ENCODE results near the gene FARP1. TPM values are rescaled to one million over a fixed set of nuclear protein-coding genes. Genes with fewer than 3 reads are reported as not detected.

The FARP1 gene
- total and polyA plus RNA-seq, 2 of the 13 experiments (the other 11 are each of a cell fraction or from before 2014, with no cell fraction given): 70.6 to 126 TPM

GRCh38 chr13:98490195-98490836 lies 347.4 kb downstream of the FARP1 start (continued):
- no peak for TF ChIP-seq ZNF850 (CRISPR knock-in tag; conservative IDR thresholded peaks at IDR 0.05)
- 0 out of 2 replicates have a peak, but pooled peaks have one; percentile 32 for TF ChIP-seq ZNF441 (CRISPR knock-in tag; IDR thresholded peaks at IDR 0.05; ENCODE audit: borderline replicate concordance)
- TF ChIP-seq PHF21A (CRISPR knock-in tag; IDR thresholded peaks at IDR 0.05): peak; percentile 89
- no peak for TF ChIP-seq TBL1XR1 (IDR thresholded peaks at IDR 0.05; ENCODE audit: borderline replicate concordance, low read length, partially characterized antibody)
- no peak for TF ChIP-seq CCDC6 (CRISPR knock-in tag; IDR thresholded peaks at IDR 0.05)
- TF ChIP-seq NFIC (IDR thresholded peaks at IDR 0.05; ENCODE audit: low read length): peak; percentile 67; the same call in 1 of the 2 replicates
- TF ChIP-seq ZNF652 (CRISPR knock-in tag; IDR thresholded peaks at IDR 0.05; ENCODE audit: borderline replicate concordance, low read depth): peak; percentile 61; the same call in 1 of the 2 replicates
- 0 out of 2 replicates have a peak, but pooled peaks have one; percentile 44 for TF ChIP-seq ZNF503 (CRISPR knock-in tag; IDR thresholded peaks at IDR 0.05)
- TF ChIP-seq ZNF710 (CRISPR knock-in tag; IDR thresholded peaks at IDR 0.05; ENCODE audit: borderline replicate concordance): peak; percentile 53; the same call in 1 of the 2 replicates
- peak; percentile 46; the same call in 1 of the 2 replicates for TF ChIP-seq ERF (CRISPR knock-in tag; IDR thresholded peaks at IDR 0.05)
- peak; percentile 75; the same call in 1 of the 2 replicates for TF ChIP-seq FOXJ3 (CRISPR knock-in tag; IDR thresholded peaks at IDR 0.05; ENCODE audit: borderline replicate concordance)
- no peak for TF ChIP-seq TOPORS (CRISPR knock-in tag; IDR thresholded peaks at IDR 0.05)
- TF ChIP-seq SRF (IDR thresholded peaks at IDR 0.05; ENCODE audit: low read depth, low read length): no peak
- no peak for TF ChIP-seq ZNF20 (CRISPR knock-in tag; IDR thresholded peaks at IDR 0.05)
- peak; percentile 21; the same call in 1 of the 2 replicates for TF ChIP-seq HOXA3 (CRISPR knock-in tag; IDR thresholded peaks at IDR 0.05)
- no peak for TF ChIP-seq ZNF142 (CRISPR knock-in tag; IDR thresholded peaks at IDR 0.05)
- TF ChIP-seq ATF5 (CRISPR knock-in tag; IDR thresholded peaks at IDR 0.05; ENCODE audit: low read depth): no peak
- no peak for TF ChIP-seq ZNF619 (CRISPR knock-in tag; IDR thresholded peaks at IDR 0.05)
- TF ChIP-seq NBN (conservative IDR thresholded peaks at IDR 0.05): no peak
- TF ChIP-seq MAX (IDR thresholded peaks at IDR 0.05): 0 out of 2 replicates have a peak, but pooled peaks have one; percentile 21

Data from HepG2 (cell line).